ENCODE measurements around the gene ADARB1. TPM values are rescaled to one million over a fixed set of nuclear protein-coding genes. Genes with fewer than 3 reads are reported as not detected.

ADARB1 gene
- total and polyA plus RNA-seq, 2 experiments from 2014 or later: 16.0 to 17.3 TPM

DNA sequence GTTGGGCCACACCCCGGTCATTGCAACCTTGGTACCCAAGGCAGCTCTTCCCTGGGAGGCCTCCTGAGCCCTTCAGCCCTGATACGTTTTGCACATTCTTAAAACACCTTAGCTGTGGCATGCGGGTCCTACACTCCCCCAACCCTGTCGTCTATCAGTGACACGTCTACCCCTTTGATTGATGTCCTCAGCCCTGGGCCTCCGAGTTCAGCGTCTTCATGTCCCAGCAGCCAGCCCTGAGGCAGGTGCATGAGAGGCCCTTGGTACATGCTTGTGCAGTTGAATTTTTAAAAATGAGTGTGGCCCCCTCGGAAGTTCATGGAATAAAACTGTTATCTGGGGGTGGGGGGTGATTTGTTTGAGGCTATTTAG is 38.9 kb upstream of the ADARB1 start:
- Histone ChIP-seq H3K27me3 (no peaks in the 10 kb centered on the region), H3K9me3 (ENCODE audit: low read depth) (no peaks in the 10 kb centered on the region), H3K79me2 (no peaks in the 10 kb centered on the region), H3K27ac (no peak overlapping the region), H3K36me3 (replicated peaks; ENCODE audit: insufficient read depth, low read depth) (no peaks in the 10 kb centered on the region), H3K4me2 (no peak overlapping the region), H4K20me1 (ENCODE audit: insufficient read depth, poor library complexity, severe bottlenecking) (no peaks in the 10 kb centered on the region), H3K4me3 (no peak overlapping the region), H2AFZ (no peak overlapping the region), H3K9me2 (replicated peaks; ENCODE audit: insufficient read depth) (no peaks in the 10 kb centered on the region), H3K4me1 (ENCODE audit: insufficient read depth) (peaks cover 34% of the 10 kb centered on the region)
- WGBS (ENCODE audit: low lambda C conversion rate, missing lambda C conversion rate): 90% methylated on average over 8 of the region's 8 CpGs
- no peak for TF ChIP-seq EZH2phosphoT487 (IDR thresholded peaks at IDR 0.05; ENCODE audit: low read depth, severe bottlenecking, unreplicated experiment)
- DNase-seq (ENCODE audit: low spot score): no peak

DNA sequence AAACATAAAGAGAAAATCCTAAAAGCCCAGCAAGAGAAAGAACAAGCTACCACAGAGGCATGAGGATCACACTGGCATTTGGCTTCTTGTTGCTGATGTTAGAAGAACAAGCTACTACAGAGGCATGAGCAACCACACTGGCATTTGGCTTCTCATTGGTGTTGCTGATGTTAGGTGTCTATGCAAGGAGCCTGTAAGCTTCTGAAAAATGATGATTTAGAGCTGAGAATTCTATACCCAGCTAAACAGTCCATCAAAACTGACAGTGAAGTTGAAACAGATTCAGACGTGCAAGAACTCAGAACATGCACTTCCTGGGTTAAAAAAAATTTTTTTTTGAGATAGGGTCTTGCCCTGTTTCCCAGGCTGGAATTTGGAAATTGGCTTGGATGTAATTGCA is 37.8 kb upstream of the ADARB1 start:
- H3K9me3 ChIP-seq (ENCODE audit: low read depth): no peaks in the 10 kb centered on the region
- H3K4me2 ChIP-seq: no peak overlapping the region
- H2AFZ ChIP-seq: no peak overlapping the region
- H3K4me1 ChIP-seq (ENCODE audit: insufficient read depth): peaks cover 28% of the 10 kb centered on the region
- no peaks in the 10 kb centered on the region for H4K20me1 ChIP-seq (ENCODE audit: insufficient read depth, poor library complexity, severe bottlenecking)
- H3K27me3 ChIP-seq: no peaks in the 10 kb centered on the region
- H3K79me2 ChIP-seq: no peaks in the 10 kb centered on the region
- no peak for DNase-seq (ENCODE audit: low spot score)
- no peaks in the 10 kb centered on the region for H3K36me3 ChIP-seq (replicated peaks; ENCODE audit: insufficient read depth, low read depth)
- H3K27ac ChIP-seq: no peak overlapping the region
- no peaks in the 10 kb centered on the region for H3K9me2 ChIP-seq (replicated peaks; ENCODE audit: insufficient read depth)
- H3K4me3 ChIP-seq: no peak overlapping the region
- 88% methylated on average over 1 of the region's 1 CpG for WGBS (ENCODE audit: low lambda C conversion rate, missing lambda C conversion rate)
- no peak for TF ChIP-seq EZH2phosphoT487 (IDR thresholded peaks at IDR 0.05; ENCODE audit: low read depth, severe bottlenecking, unreplicated experiment)
- no peak for TF ChIP-seq EZH2 (IDR thresholded peaks at IDR 0.05; ENCODE audit: borderline replicate concordance)
- TF ChIP-seq, protein P1, sequence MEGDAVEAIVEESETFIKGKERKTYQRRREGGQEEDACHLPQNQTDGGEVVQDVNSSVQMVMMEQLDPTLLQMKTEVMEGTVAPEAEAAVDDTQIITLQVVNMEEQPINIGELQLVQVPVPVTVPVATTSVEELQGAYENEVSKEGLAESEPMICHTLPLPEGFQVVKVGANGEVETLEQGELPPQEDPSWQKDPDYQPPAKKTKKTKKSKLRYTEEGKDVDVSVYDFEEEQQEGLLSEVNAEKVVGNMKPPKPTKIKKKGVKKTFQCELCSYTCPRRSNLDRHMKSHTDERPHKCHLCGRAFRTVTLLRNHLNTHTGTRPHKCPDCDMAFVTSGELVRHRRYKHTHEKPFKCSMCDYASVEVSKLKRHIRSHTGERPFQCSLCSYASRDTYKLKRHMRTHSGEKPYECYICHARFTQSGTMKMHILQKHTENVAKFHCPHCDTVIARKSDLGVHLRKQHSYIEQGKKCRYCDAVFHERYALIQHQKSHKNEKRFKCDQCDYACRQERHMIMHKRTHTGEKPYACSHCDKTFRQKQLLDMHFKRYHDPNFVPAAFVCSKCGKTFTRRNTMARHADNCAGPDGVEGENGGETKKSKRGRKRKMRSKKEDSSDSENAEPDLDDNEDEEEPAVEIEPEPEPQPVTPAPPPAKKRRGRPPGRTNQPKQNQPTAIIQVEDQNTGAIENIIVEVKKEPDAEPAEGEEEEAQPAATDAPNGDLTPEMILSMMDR (IDR thresholded peaks at IDR 0.05; ENCODE audit: poor library complexity): no peak

DNA sequence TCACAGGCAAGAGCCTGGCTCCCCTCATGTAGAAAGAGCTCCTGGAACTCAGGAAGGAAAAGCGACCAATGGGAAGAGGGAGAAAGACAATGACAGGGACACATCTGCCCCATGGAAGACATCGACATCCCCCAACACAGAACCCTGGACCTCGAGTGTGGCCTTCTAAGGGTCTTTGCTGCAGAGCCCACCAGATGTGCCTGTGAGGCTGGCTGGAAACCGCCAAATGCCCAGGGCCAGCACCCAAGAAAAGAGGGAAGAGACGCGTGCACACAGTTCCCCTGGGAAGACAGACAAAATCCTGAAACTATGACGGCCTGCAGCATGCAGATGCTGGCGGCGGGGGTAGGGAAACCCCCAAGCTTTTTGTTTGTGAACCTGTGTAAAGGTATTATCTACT is 36.4 kb upstream of the ADARB1 start:
- no peak for TF ChIP-seq EZH2 (IDR thresholded peaks at IDR 0.05; ENCODE audit: borderline replicate concordance)
- peaks cover 19% of the 10 kb centered on the region for H3K4me1 ChIP-seq (ENCODE audit: insufficient read depth)
- no peak for DNase-seq (ENCODE audit: low spot score)
- H3K79me2 ChIP-seq: no peaks in the 10 kb centered on the region
- H3K27me3 ChIP-seq: no peaks in the 10 kb centered on the region
- no peaks in the 10 kb centered on the region for H3K36me3 ChIP-seq (replicated peaks; ENCODE audit: insufficient read depth, low read depth)
- H3K9me2 ChIP-seq (replicated peaks; ENCODE audit: insufficient read depth): no peaks in the 10 kb centered on the region
- no peak overlapping the region for H3K27ac ChIP-seq
- H3K4me2 ChIP-seq: no peak overlapping the region
- no peaks in the 10 kb centered on the region for H3K9me3 ChIP-seq (ENCODE audit: low read depth)
- WGBS (ENCODE audit: low lambda C conversion rate, missing lambda C conversion rate): 90% methylated on average over 9 of the region's 9 CpGs
- no peak overlapping the region for H3K4me3 ChIP-seq
- no peaks in the 10 kb centered on the region for H4K20me1 ChIP-seq (ENCODE audit: insufficient read depth, poor library complexity, severe bottlenecking)
- H2AFZ ChIP-seq: no peak overlapping the region

DNA sequence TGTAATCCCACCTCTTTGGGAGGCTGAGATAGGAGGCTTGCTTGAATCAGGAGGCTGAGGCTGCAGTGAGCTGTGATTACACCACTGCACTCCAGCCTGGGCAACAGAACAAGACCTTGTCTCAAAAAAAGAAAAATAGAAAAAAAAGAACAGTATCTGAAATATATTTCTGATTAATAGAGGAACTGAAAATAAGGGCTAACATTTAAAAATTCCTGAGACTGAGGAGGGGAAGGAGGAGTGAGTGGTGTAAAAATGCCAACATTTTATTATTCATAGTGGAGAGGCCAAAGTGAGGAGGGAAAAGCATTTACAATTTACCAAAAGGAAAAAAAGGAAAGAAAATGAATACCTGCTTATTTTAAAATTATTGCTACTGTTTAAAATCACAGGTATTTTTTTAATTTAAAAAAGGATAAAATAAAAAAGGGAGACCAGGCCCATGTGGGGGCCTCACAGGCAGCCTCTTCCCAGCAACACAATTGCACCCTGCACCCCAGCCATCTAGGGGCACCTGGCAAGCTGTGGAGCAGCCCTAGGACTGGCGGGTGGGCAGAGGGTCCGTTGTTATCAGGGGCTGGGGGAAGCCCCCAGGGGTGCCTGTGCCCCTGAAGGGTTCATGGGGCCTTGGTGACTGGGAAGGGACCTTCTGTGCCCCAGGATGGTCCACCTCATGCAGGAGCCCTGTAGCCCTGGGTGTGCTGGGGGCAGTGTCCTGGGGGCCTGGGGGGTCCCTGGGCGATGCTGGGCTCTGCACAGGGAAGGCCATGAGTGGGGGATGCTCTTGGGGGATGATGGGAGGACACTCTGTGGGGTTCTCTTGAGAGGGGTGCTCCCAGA is 34.8 kb upstream of the ADARB1 start:
- Histone ChIP-seq H3K9me2 (replicated peaks; ENCODE audit: insufficient read depth) (no peaks in the 10 kb centered on the region), H3K27me3 (no peaks in the 10 kb centered on the region), H3K9me3 (ENCODE audit: low read depth) (no peaks in the 10 kb centered on the region), H3K4me1 (ENCODE audit: insufficient read depth) (peaks cover 6% of the 10 kb centered on the region), H3K27ac (no peak overlapping the region), H2AFZ (no peak overlapping the region), H3K79me2 (no peaks in the 10 kb centered on the region), H3K4me3 (no peak overlapping the region), H3K4me2 (no peak overlapping the region), H3K36me3 (replicated peaks; ENCODE audit: insufficient read depth, low read depth) (no peaks in the 10 kb centered on the region), H4K20me1 (ENCODE audit: insufficient read depth, poor library complexity, severe bottlenecking) (no peaks in the 10 kb centered on the region)
- no peak for DNase-seq (ENCODE audit: low spot score)
- WGBS (ENCODE audit: low lambda C conversion rate, missing lambda C conversion rate): 98% methylated on average over 2 of the region's 3 CpGs
- TF ChIP-seq EZH2phosphoT487 (IDR thresholded peaks at IDR 0.05; ENCODE audit: low read depth, severe bottlenecking, unreplicated experiment) (no peak), EZH2 (IDR thresholded peaks at IDR 0.05; ENCODE audit: borderline replicate concordance) (no peak)
- TF ChIP-seq, protein P1 (IDR thresholded peaks at IDR 0.05; ENCODE audit: poor library complexity): no peak
